Smooth muscle cell (in vitro differentiated cells): ENCODE data around the gene SNRPN. TPM values are rescaled to one million over a fixed set of nuclear protein-coding genes. Genes with fewer than 3 reads are reported as not detected.
A peak's percentile ranks its signal among the peaks of the same experiment; 100 is the strongest.

Experiments used
- DNase-seq: peaks from one replicate; lab custom pipeline; 2025; ENCODE audit not compliant: unreplicated experiment; lab: John Stamatoyannopoulos, UW
- H2AFZ ChIP-seq: fragments of 200-600 bp; sonication (generic); 2 replicates; pipeline ENCODE4 v1.6.0; 2016; ENCODE audit warnings: antibody characterized with exemption, low read depth, mild to moderate bottlenecking
- H3F3A ChIP-seq: fragments of 200-600 bp; sonication (generic); 2 replicates; pipeline ENCODE4 v1.6.0; 2017; ENCODE audit warnings: antibody characterized with exemption, low read depth
- H3K27ac ChIP-seq: fragments of 200-600 bp; sonication (generic); 2 replicates; pipeline ENCODE4 v1.5.1; 2016; ENCODE audit warnings: low read depth, mild to moderate bottlenecking
- H3K27me3 ChIP-seq: fragments of 200-600 bp; sonication (generic); 2 replicates; pipeline ENCODE4 v1.6.1; 2016; ENCODE audit warnings: low read depth, mild to moderate bottlenecking
- H3K36me3 ChIP-seq: fragments of 200-600 bp; sonication (generic); 2 replicates; pipeline ENCODE4 v1.5.1; 2016; ENCODE audit warnings: low read depth
- H3K4me1 ChIP-seq: fragments of 200-600 bp; sonication (generic); 2 replicates; pipeline ENCODE4 v1.5.1; 2016; ENCODE audit warnings: low read depth
- H3K4me2 ChIP-seq: fragments of 200-600 bp; sonication (generic); 2 replicates; pipeline ENCODE4 v1.6.0; 2016; ENCODE audit warnings: mild to moderate bottlenecking
- H3K4me3 ChIP-seq: fragments of 200-600 bp; sonication (generic); 2 replicates; pipeline ENCODE4 v1.5.1; 2016; ENCODE audit warnings: mild to moderate bottlenecking
- H3K79me2 ChIP-seq: fragments of 200-600 bp; sonication (generic); 2 replicates; pipeline ENCODE4 v1.6.0; 2016; ENCODE audit warnings: low read depth, mild to moderate bottlenecking
- H3K9ac ChIP-seq: fragments of 200-600 bp; sonication (generic); 2 replicates; pipeline ENCODE4 v1.6.0; 2016; ENCODE audit warnings: low read depth
- H3K9me3 ChIP-seq: fragments of 200-600 bp; sonication (generic); replicated peaks from 2 replicates; pipeline ENCODE4 v1.5.1; 2016; ENCODE audit warnings: low read depth
- H4K20me1 ChIP-seq: fragments of 200-600 bp; sonication (generic); 2 replicates; pipeline ENCODE4 v1.6.0; 2016; ENCODE audit warnings: low read depth
- CTCF ChIP-seq: fragments of 200-600 bp; sonication (generic); IDR thresholded peaks from 2 replicates; pipeline ENCODE4 v1.5.1; 2017; ENCODE audit warnings: borderline replicate concordance, mild to moderate bottlenecking, antibody characterized with exemption; ENCODE audit not compliant: insufficient read depth, poor library complexity, severe bottlenecking
- WGBS: methylation state at CpG from one replicate; pipeline ENCODE4 v1.1.7; 2016; ENCODE audit warnings: low lambda C conversion rate; 5-methylcytosine and 5-hydroxymethylcytosine counted together
- polyA plus RNA-seq: library from polyadenylated mRNA; unstranded; fragments of >200 nt; fragmentation: Nextera tagmentation; extraction: Ambion mirVana; gene quantifications from 2 replicates; pipeline ENCODE4 v1.2.1, GENCODE V29; 2016
- total RNA-seq: library from RNA; depleted of rRNA; stranded (reverse); fragments of >200 nt; gene quantifications from 2 replicates; pipeline ENCODE4 v1.2.3, GENCODE V29; 2014

Gene SNRPN
- total RNA-seq (206 and 208 TPM in 2 replicates), polyA plus RNA-seq (293 and 309 TPM in 2 replicates)

- TF ChIP-seq CTCF, result no peak
- Histone ChIP-seq H3K27me3 (no peaks in the 10 kb centered on the region), H3K4me3 (peak within 1 kb of the TSS; percentile 87), H3F3A (no peaks in the 10 kb centered on the region), H3K4me2 (peak within 1 kb of the TSS; percentile 89), H4K20me1 (peaks cover 33% of the 10 kb centered on the region), H3K9ac (peak within 1 kb of the TSS; percentile 90), H3K36me3 (no peaks in the 10 kb centered on the region), H2AFZ (peak within 1 kb of the TSS; percentile 58), H3K79me2 (peaks cover 33% of the 10 kb centered on the region), H3K4me1 (peaks cover 8% of the 10 kb centered on the region), H3K27ac (peak within 1 kb of the TSS; percentile 93), H3K9me3 (no peaks in the 10 kb centered on the region)
- peak; percentile 14 for DNase-seq
- WGBS, result 46% methylated on average over 47 of the region's 47 CpGs
Measured at GRCh38 chr15:24954783-24955530, at the start of gene SNRPN, which contains the start of gene SNURF. Gene SNRPN, plus strand, starts transcription at chr15:24954987. Its CDS starts 19,467 bp downstream, at chr15:24974454. Gene SNURF, plus strand, starts transcription at chr15:24954987. Its CDS starts 62 bp downstream, at chr15:24955049.

GRCh38 chr15:24916305-24917009 is 38.3 kb upstream of the SNRPN start:
- H3K4me1 ChIP-seq, result no peaks in the 10 kb centered on the region
- no peaks in the 10 kb centered on the region for H3F3A ChIP-seq
- 80% methylated on average over 8 of the region's 8 CpGs for WGBS
- no peaks in the 10 kb centered on the region for H3K36me3 ChIP-seq
- no peak for TF ChIP-seq CTCF
- no peak overlapping the region for H2AFZ ChIP-seq
- no peaks in the 10 kb centered on the region for H3K27me3 ChIP-seq
- H3K9me3 ChIP-seq, result no peaks in the 10 kb centered on the region
- no peak for DNase-seq
- no peak overlapping the region for H3K4me3 ChIP-seq
- H3K27ac ChIP-seq, result no peak overlapping the region
- H4K20me1 ChIP-seq, result no peaks in the 10 kb centered on the region
- no peaks in the 10 kb centered on the region for H3K79me2 ChIP-seq
- no peak overlapping the region for H3K4me2 ChIP-seq
- H3K9ac ChIP-seq, result no peak overlapping the region

GRCh38 chr15:24917431-24917830 is 37.4 kb upstream of the SNRPN start:
- Histone ChIP-seq H3K79me2 (no peaks in the 10 kb centered on the region), H3K9me3 (no peaks in the 10 kb centered on the region), H2AFZ (no peak overlapping the region), H3K4me2 (no peak overlapping the region), H3K4me1 (no peaks in the 10 kb centered on the region), H4K20me1 (no peaks in the 10 kb centered on the region), H3F3A (no peaks in the 10 kb centered on the region), H3K9ac (no peak overlapping the region), H3K27me3 (no peaks in the 10 kb centered on the region), H3K27ac (no peak overlapping the region), H3K36me3 (no peaks in the 10 kb centered on the region), H3K4me3 (no peak overlapping the region)
- 91% methylated on average over 14 of the region's 14 CpGs for WGBS
- DNase-seq, result no peak
- TF ChIP-seq CTCF, result no peak
